HG02623 (cell line): ENCODE data around the gene CAMLG.

Experiments
- ATAC-seq: cut with Tn5 transposase; IDR thresholded peaks from one replicate; pipeline ENCODE4 v1.9.1; 2021; ENCODE audit warnings: moderate library complexity; ENCODE audit not compliant: unreplicated experiment

CAMLG gene

GRCh38 chr5:134777366-134777765 lies 39.0 kb downstream of the CAMLG start:
- no peak for ATAC-seq

GRCh38 chr5:134784241-134784920 lies 46.0 kb downstream of the CAMLG start:
- no peak for ATAC-seq

- no peak for ATAC-seq
Observed at GRCh38 chr5:134784946-134785620, 46.7 kb downstream of the CAMLG start.

GRCh38 chr5:134787692-134788091 lies 49.3 kb downstream of the CAMLG start:
- ATAC-seq, result no peak

GRCh38 chr5:134791580-134791979 lies 53.2 kb downstream of the CAMLG start:
- ATAC-seq, result no peak

GRCh38 chr5:134792286-134792685 lies 53.9 kb downstream of the CAMLG start:
- no peak for ATAC-seq

- ATAC-seq, result no peak
Observed at GRCh38 chr5:134793111-134793510, 54.8 kb downstream of the CAMLG start.

- ATAC-seq, result no peak
Observed at GRCh38 chr5:134794082-134794481, 55.7 kb downstream of the CAMLG start.

- ATAC-seq, result no peak
Observed at GRCh38 chr5:134794819-134795218, 56.5 kb downstream of the CAMLG start.

- no peak for ATAC-seq
Observed at GRCh38 chr5:134798468-134798867, 60.1 kb downstream of the CAMLG start.
